Endothelial cell of umbilical vein (primary cell): ENCODE results near the gene GTF2IRD1. TPM values are rescaled to one million over a fixed set of nuclear protein-coding genes. Genes with fewer than 3 reads are reported as not detected.

Experiments
- BruUV-seq: library from RNA; stranded (reverse); fragments of 400-500 nt; replicated peaks from 2 replicates; lab custom pipeline; 2021; lab: Mats Ljungman, UMichigan
- CTCF ChIA-PET: fragments of 300-600, 350-600 bp; sonication (Branson Sonifier 250); formaldehyde crosslinking; loops from one replicate; lab custom pipeline; 2021; ENCODE audit warnings: antibody characterized with exemption, inconsistent platforms; lab: Charles Lee
- POLR2A ChIA-PET: fragments of 300-600, 350-600 bp; sonication (Branson Sonifier 250); formaldehyde crosslinking; loops from one replicate; lab custom pipeline; 2021; ENCODE audit warnings: antibody characterized with exemption, inconsistent platforms; lab: Charles Lee
- DNase-seq: peaks from one replicate; pipeline ENCODE4 v3.0.0-alpha.2; 2011; ENCODE audit warnings: low read depth, low spot score
- FAIRE-seq: peaks from 2 replicates; lab custom pipeline; 2011; peaks lifted over from hg19 to GRCh38; lab: Jason Lieb, UNC
- H2AFZ ChIP-seq: 2 replicates; pipeline ENCODE4 v1.6.0; 2012; ENCODE audit warnings: low read depth, low read length, control low read depth, inconsistent platforms
- H3K27ac ChIP-seq: 2 replicates; pipeline ENCODE4 v1.5.1; 2011; ENCODE audit warnings: low read depth, mild to moderate bottlenecking, control low read depth, low read length, moderate library complexity; ENCODE audit not compliant: insufficient read depth
- H3K27me3 ChIP-seq, 2 experiments: 2 replicates each; pipeline versions ENCODE4 v1.6.0 to v1.6.1; 2011; ENCODE audit warnings: low read length in 2 of 2, mixed read lengths in 1 of 2; ENCODE audit not compliant: control insufficient read depth in 2 of 2, insufficient read depth in 2 of 2
- H3K36me3 ChIP-seq, 2 experiments: 2 replicates in 1 of 2; 3 replicates in 1 of 2; pipeline ENCODE4 v1.5.1; 2011; ENCODE audit warnings: low read length in 2 of 2, mild to moderate bottlenecking in 1 of 2, moderate library complexity in 1 of 2; ENCODE audit not compliant: control insufficient read depth in 2 of 2, insufficient read depth in 2 of 2; ENCODE audit errors: extremely low read depth in 1 of 2
- H3K4me1 ChIP-seq: 3 replicates; pipeline ENCODE4 v1.5.1; 2011; ENCODE audit warnings: mild to moderate bottlenecking, low read length; ENCODE audit not compliant: control insufficient read depth, insufficient read depth; ENCODE audit errors: extremely low read depth
- H3K4me2 ChIP-seq: 2 replicates; pipeline ENCODE4 v1.6.1; 2011; ENCODE audit warnings: low read length, control low read depth, mixed read lengths; ENCODE audit not compliant: insufficient read depth
- H3K4me3 ChIP-seq, 3 experiments: fragments of 200-600 bp in 1 of 3; sonication (generic), shearing (Covaris generic) in 1 of 3; replicated peaks in 1 of 3; 2 replicates each; pipeline ENCODE4 v1.5.1; 2011 to 2016; ENCODE audit warnings: control low read depth in 3 of 3, low read length in 3 of 3, mild to moderate bottlenecking in 2 of 3, inconsistent platforms in 1 of 3, low read depth in 1 of 3, moderate library complexity in 1 of 3; ENCODE audit not compliant: insufficient read depth in 1 of 3
- H3K79me2 ChIP-seq: 2 replicates; pipeline ENCODE4 v1.6.0; 2012; ENCODE audit warnings: low read length, inconsistent platforms; ENCODE audit not compliant: control insufficient read depth, insufficient read depth
- H3K9ac ChIP-seq: replicated peaks from 2 replicates; pipeline ENCODE3; 2011; ENCODE audit warnings: low read length, control low read depth; ENCODE audit not compliant: insufficient read depth; ENCODE audit errors: extremely low read depth
- H3K9me1 ChIP-seq: replicated peaks from 3 replicates; pipeline ENCODE4 v1.6.0; 2011; ENCODE audit warnings: mild to moderate bottlenecking, low read length; ENCODE audit not compliant: control insufficient read depth, insufficient read depth; ENCODE audit errors: extremely low read depth
- H3K9me3 ChIP-seq: replicated peaks from 2 replicates; pipeline ENCODE4 v1.5.1; 2012; ENCODE audit warnings: low read length, inconsistent platforms; ENCODE audit not compliant: control insufficient read depth, insufficient read depth
- H4K20me1 ChIP-seq: replicated peaks from 2 replicates; pipeline ENCODE3; 2011; ENCODE audit warnings: mild to moderate bottlenecking, low read length; ENCODE audit not compliant: control insufficient read depth, insufficient read depth; ENCODE audit errors: extremely low read depth
- EZH2 ChIP-seq: IDR thresholded peaks from 2 replicates; pipeline ENCODE4 v1.6.1; 2012; ENCODE audit warnings: borderline replicate concordance, low read depth, mild to moderate bottlenecking, moderate library complexity, low read length, inconsistent platforms; ENCODE audit not compliant: severe bottlenecking
- FOS ChIP-seq: IDR thresholded peaks from 2 replicates; pipeline ENCODE4 v1.6.1; 2011; ENCODE audit warnings: mild to moderate bottlenecking, low read length, moderate library complexity, borderline replicate concordance; ENCODE audit not compliant: insufficient read depth
- GATA2 ChIP-seq: IDR thresholded peaks from 2 replicates; pipeline ENCODE4 v1.7.0; 2011; ENCODE audit warnings: low read depth, mild to moderate bottlenecking, moderate library complexity, mixed read lengths, low read length; ENCODE audit not compliant: insufficient read length, insufficient read depth
- JUN ChIP-seq: IDR thresholded peaks from 2 replicates; pipeline ENCODE4 v1.6.1; 2011; ENCODE audit warnings: borderline replicate concordance, low read depth; ENCODE audit not compliant: insufficient read length, insufficient read depth
- MYC ChIP-seq: IDR thresholded peaks from one replicate; pipeline ENCODE4 v1.6.1; 2011; ENCODE audit warnings: mild to moderate bottlenecking, low read depth, low read length
- POLR2A ChIP-seq: IDR thresholded peaks from 2 replicates; pipeline ENCODE4 v1.6.1; 2012; ENCODE audit warnings: low read depth, mild to moderate bottlenecking, control low read depth, low read length
- POLR2AphosphoS5 ChIP-seq: IDR thresholded peaks from 2 replicates; pipeline ENCODE4 v1.6.1; 2012; ENCODE audit warnings: low read depth, mild to moderate bottlenecking, control low read depth, low read length, moderate library complexity; ENCODE audit not compliant: insufficient read depth
- dilution Hi-C: fragments of 300-500 bp; cut with MboI; formaldehyde crosslinking; loops from one replicate; pipeline ENCODE4 v1.15.0; 2019; ENCODE audit warnings: low sequenced_read_pairs; ENCODE audit not compliant: extremely low pct_ligation_motif_present
- intact Hi-C: fragments of 100-400 bp; cut with micrococcal nuclease; formaldehyde crosslinking; loops from one replicate; pipeline ENCODE4 v1.10.0; 2022
- polyA plus RNA-seq, 4 experiments: library from polyadenylated mRNA; depleted of rRNA in 3 of 4; stranded (reverse) in 3 of 4; unstranded in 1 of 4; fragments of >200 nt; gene quantifications; 2 replicates each; pipeline versions ENCODE4 v1.2.1 to v1.2.3, GENCODE V29; 2011 to 2012; ENCODE audit warnings: missing spikeins in 1 of 4
- total RNA-seq: library from RNA; stranded (reverse); gene quantifications from 2 replicates; pipeline ENCODE4 v1.2.3, GENCODE V29; 2021
- TF ChIP-seq, protein P1 (sequence below), 2 donors: IDR thresholded peaks; 1 replicate in 1 of 2; 2 replicates in 1 of 2; pipeline ENCODE4 v1.5.1; 2011; ENCODE audit warnings: low read length in 2 of 2, mild to moderate bottlenecking in 2 of 2, moderate library complexity in 2 of 2, control low read depth in 1 of 2, inconsistent platforms in 1 of 2, low read depth in 1 of 2; ENCODE audit not compliant: insufficient read depth in 1 of 2; ENCODE audit errors: extremely low read depth in 1 of 2
- TF ChIP-seq, protein P2 (sequence below): IDR thresholded peaks from 2 replicates; pipeline ENCODE4 v1.6.1; 2011; ENCODE audit not compliant: insufficient read depth, insufficient read length

GTF2IRD1 gene
- total and polyA plus RNA-seq, 2 donors (not counting 3 experiments of a cell fraction or from before 2014, with no cell fraction given) = 14.2 to 24.2 TPM

DNA sequence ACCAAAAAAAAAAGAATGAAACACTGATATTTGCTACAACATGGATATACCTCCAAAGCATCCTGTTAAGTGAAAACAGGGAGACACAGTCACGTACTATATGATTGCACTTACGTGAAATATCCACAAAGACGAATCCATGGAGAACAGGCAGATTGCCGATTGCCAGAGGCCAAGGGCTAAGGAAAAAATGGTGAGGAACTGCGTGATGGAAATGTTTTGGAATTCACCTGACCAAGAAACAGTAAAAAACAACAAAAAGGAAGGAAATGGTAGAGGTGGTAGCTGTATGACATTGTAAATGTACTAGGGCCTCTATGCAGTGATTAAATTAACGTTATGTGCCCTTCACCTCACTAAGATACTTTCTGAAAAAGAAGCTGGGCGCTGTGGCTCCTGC lies 44.1 kb upstream of the GTF2IRD1 start:
- FAIRE-seq = no peak
- no peaks in the 10 kb centered on the region for H3K27me3 ChIP-seq
- ChIA-PET CTCF (interaction anchor here (2.2 kb wide), 1 partner anchor 9 kb away, joined by 9 read pairs; no protein-coding TSS in a partner anchor), POLR2A (no interaction called here)
- no peak for TF ChIP-seq JUN
- no peak for TF ChIP-seq MYC
- no peak for TF ChIP-seq FOS
- TF ChIP-seq, protein P1, sequence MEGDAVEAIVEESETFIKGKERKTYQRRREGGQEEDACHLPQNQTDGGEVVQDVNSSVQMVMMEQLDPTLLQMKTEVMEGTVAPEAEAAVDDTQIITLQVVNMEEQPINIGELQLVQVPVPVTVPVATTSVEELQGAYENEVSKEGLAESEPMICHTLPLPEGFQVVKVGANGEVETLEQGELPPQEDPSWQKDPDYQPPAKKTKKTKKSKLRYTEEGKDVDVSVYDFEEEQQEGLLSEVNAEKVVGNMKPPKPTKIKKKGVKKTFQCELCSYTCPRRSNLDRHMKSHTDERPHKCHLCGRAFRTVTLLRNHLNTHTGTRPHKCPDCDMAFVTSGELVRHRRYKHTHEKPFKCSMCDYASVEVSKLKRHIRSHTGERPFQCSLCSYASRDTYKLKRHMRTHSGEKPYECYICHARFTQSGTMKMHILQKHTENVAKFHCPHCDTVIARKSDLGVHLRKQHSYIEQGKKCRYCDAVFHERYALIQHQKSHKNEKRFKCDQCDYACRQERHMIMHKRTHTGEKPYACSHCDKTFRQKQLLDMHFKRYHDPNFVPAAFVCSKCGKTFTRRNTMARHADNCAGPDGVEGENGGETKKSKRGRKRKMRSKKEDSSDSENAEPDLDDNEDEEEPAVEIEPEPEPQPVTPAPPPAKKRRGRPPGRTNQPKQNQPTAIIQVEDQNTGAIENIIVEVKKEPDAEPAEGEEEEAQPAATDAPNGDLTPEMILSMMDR (IDR thresholded peaks at IDR 0.05; ENCODE audit: extremely low read depth in 1 of 2, insufficient read depth in 1 of 2, low read depth in 1 of 2, low read length in 2 of 2) = no peak
- TF ChIP-seq POLR2A = no peak
- TF ChIP-seq EZH2 = no peak
- no peak for TF ChIP-seq GATA2
- no peak for TF ChIP-seq POLR2AphosphoS5
- TF ChIP-seq, protein P2, sequence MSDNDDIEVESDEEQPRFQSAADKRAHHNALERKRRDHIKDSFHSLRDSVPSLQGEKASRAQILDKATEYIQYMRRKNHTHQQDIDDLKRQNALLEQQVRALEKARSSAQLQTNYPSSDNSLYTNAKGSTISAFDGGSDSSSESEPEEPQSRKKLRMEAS = no peak
- dilution Hi-C loops = no loop called here
- H3K36me3 ChIP-seq = peaks cover 0 to 4% of the 10 kb centered on the region in 2 experiments
- no peaks in the 10 kb centered on the region for H3K9me1 ChIP-seq
- H2AFZ ChIP-seq = no peak overlapping the region
- H3K4me2 ChIP-seq = no peak overlapping the region
- no peaks in the 10 kb centered on the region for H4K20me1 ChIP-seq
- no peak for DNase-seq
- H3K79me2 ChIP-seq = no peaks in the 10 kb centered on the region
- no peak overlapping the region for H3K9ac ChIP-seq
- H3K4me3 ChIP-seq = no peak overlapping the region
- H3K27ac ChIP-seq = no peak overlapping the region
- H3K4me1 ChIP-seq = no peaks in the 10 kb centered on the region
- no TSS peak for BruUV-seq
- intact Hi-C loops = no loop called here
- H3K9me3 ChIP-seq = no peaks in the 10 kb centered on the region
